CD4-positive, alpha-beta T cell (primary cell): ENCODE data around the gene MMP23B. TPM values are rescaled to one million over a fixed set of nuclear protein-coding genes. Genes with fewer than 3 reads are reported as not detected.

Source experiments
- ATAC-seq: fragments of 200-7000 bp; cut with Tn5 transposase; one replicate; pipeline ENCODE4 v1.10.0; 2022; ENCODE audit warnings: mild to moderate bottlenecking; ENCODE audit not compliant: poor library complexity
- CTCF ChIA-PET: fragments of 350-600 bp; sonication (Branson Sonifier 250); formaldehyde crosslinking; loops from one replicate; lab custom pipeline; 2021; ENCODE audit warnings: antibody characterized with exemption, inconsistent platforms; lab: Charles Lee
- POLR2A ChIA-PET: fragments of 350-600 bp; sonication (Branson Sonifier 250); formaldehyde crosslinking; loops from one replicate; lab custom pipeline; 2021; ENCODE audit warnings: antibody characterized with exemption, inconsistent platforms; lab: Charles Lee
- DNase-seq, 14 experiments: peaks; one replicate each; pipeline ENCODE4 v3.0.0-alpha.2; 2013 to 2020; ENCODE audit warnings: mixed read lengths in 2 of 14
- H3K27ac ChIP-seq, 2 donors: one replicate each; pipeline versions ENCODE4 v1.5.1 to v1.7.0; 2013; ENCODE audit warnings: low read length in 2 of 2, low read depth in 1 of 2, mild to moderate bottlenecking in 1 of 2
- H3K27me3 ChIP-seq, 2 experiments: 1 replicate in 1 of 2; 2 replicates in 1 of 2; pipeline versions ENCODE4 v1.6.1 to v1.7.0; 2013; ENCODE audit warnings: low read length in 2 of 2, control low read depth in 1 of 2, mild to moderate bottlenecking in 1 of 2, moderate library complexity in 1 of 2; ENCODE audit not compliant: insufficient read depth in 2 of 2, control insufficient read depth in 1 of 2
- H3K36me3 ChIP-seq: one replicate; pipeline ENCODE4 v1.6.1; 2013; ENCODE audit warnings: low read length, control low read depth; ENCODE audit not compliant: insufficient read depth
- H3K4me1 ChIP-seq: one replicate; pipeline ENCODE4 v1.6.1; 2013; ENCODE audit warnings: low read length, control low read depth; ENCODE audit not compliant: insufficient read depth
- H3K4me3 ChIP-seq: one replicate; pipeline ENCODE4 v1.5.1; 2013; ENCODE audit warnings: mild to moderate bottlenecking, low read length, moderate library complexity
- H3K9me3 ChIP-seq, 2 experiments: 1 replicate in 1 of 2; 2 replicates in 1 of 2; pipeline versions ENCODE4 v1.6.1 to v1.7.0; 2013; ENCODE audit warnings: low read length in 2 of 2, mild to moderate bottlenecking in 2 of 2, control low read depth in 1 of 2, moderate library complexity in 1 of 2; ENCODE audit not compliant: control insufficient read depth in 1 of 2, insufficient read depth in 1 of 2
- H3K27ac Mint-ChIP-seq: one replicate; pipeline ENCODE4 v1.8.0; 2020; ENCODE audit warnings: mixed read lengths
- H3K27me3 Mint-ChIP-seq: one replicate; pipeline ENCODE4 v1.8.0; 2021; ENCODE audit warnings: mixed read lengths
- H3K36me3 Mint-ChIP-seq: one replicate; pipeline ENCODE4 v1.8.0; 2021; ENCODE audit warnings: low read depth, mixed read lengths
- H3K4me1 Mint-ChIP-seq: one replicate; pipeline ENCODE4 v1.8.0; 2021; ENCODE audit warnings: low read depth, mixed read lengths
- H3K4me3 Mint-ChIP-seq: one replicate; pipeline ENCODE4 v1.8.0; 2020; ENCODE audit warnings: mild to moderate bottlenecking, mixed read lengths
- H3K9me3 Mint-ChIP-seq: one replicate; pipeline ENCODE4 v1.8.0; 2020; ENCODE audit warnings: mixed read lengths
- CTCF ChIP-seq: fragments of 200-600 bp; IDR thresholded peaks from one replicate; pipeline ENCODE4 v1.8.0; 2022; ENCODE audit warnings: antibody characterized with exemption, mild to moderate bottlenecking
- intact Hi-C, 2 experiments: fragments of 100-400 bp; cut with DNase I in 1 of 2; cut with micrococcal nuclease in 1 of 2; formaldehyde crosslinking; loops; one replicate each; pipeline versions ENCODE4 v1.15.1 to v1.9.0; 2023 to 2025; cut with DNase I, micrococcal nuclease
- total RNA-seq, 174 experiments: library from RNA in 2 of 174; stranded (reverse) in 2 of 174; gene quantifications; one replicate each; pipeline ENCODE4 v1.2.3 and lab custom pipeline; 2021 to 2026

The MMP23B gene
- total RNA-seq, 2 experiments from 2014 or later: 3.0 to 3.7 TPM

- H3K27me3 ChIP-seq: no peaks in the 10 kb centered on the region
- TF ChIP-seq CTCF: no peak
- no peaks in the 10 kb centered on the region for H3K27me3 Mint-ChIP-seq
- intact Hi-C loops: no loop called here
- ChIA-PET POLR2A (no interaction called here), CTCF (no interaction called here)
- DNase-seq: no peak
- H3K27ac Mint-ChIP-seq: no peak overlapping the region
- H3K4me1 Mint-ChIP-seq: peaks cover 23% of the 10 kb centered on the region
- H3K4me1 ChIP-seq: peaks cover 36% of the 10 kb centered on the region
- no peak overlapping the region for H3K27ac ChIP-seq
- H3K36me3 Mint-ChIP-seq: peaks cover 22% of the 10 kb centered on the region
- no peak for ATAC-seq
- H3K36me3 ChIP-seq: peaks cover 9% of the 10 kb centered on the region
- no peaks in the 10 kb centered on the region for H3K9me3 Mint-ChIP-seq
- H3K4me3 ChIP-seq: no peak overlapping the region
- no peak overlapping the region for H3K4me3 Mint-ChIP-seq
- H3K9me3 ChIP-seq: no peaks in the 10 kb centered on the region
These were observed 48.9 kb downstream of the MMP23B start for GRCh38 chr1:1680912-1681273.

DNA sequence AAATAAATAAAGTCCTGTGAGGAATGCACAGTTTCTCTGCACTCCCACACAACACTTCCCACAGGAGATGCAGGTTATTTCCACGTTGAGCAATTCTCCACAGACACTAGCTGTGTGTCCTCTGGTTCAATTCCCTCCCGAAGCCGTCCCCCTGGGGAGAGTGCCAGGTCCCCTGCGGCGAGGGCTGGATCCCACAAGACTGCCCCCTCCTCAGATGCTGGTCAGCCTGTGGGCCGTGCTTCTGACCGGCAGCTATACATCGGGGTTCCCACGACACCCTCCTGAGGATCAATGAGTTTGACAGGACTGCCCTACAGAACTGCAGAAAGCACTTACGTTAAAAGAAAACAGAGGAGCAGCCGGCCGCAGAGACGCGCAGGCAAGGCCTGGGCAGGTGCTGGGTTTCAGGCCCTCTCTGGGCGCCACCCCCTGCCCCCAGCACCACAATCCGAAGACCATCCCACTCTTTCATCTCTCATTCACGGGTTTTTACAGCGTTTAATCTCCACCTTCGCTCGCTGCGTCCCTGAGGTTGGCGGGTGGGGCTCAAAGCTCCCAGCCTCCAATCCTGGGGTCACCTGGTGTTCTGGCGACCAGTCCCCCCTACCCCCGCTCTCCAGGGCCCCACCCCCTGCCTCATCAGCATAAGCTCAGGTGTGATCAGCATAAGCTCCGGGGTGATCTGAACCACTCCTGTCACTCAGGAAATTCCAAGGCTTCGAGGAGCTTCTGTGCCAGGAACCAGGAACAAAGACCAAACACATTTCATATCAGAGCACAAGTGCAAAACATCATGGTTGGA is 51.3 kb downstream of the MMP23B start:
- ATAC-seq (no peak), DNase-seq (no peak)
- no peaks in the 10 kb centered on the region for H3K9me3 ChIP-seq
- no peak overlapping the region for H3K27ac ChIP-seq
- peaks cover 18% of the 10 kb centered on the region for H3K36me3 Mint-ChIP-seq
- no peaks in the 10 kb centered on the region for H3K27me3 ChIP-seq
- H3K4me1 ChIP-seq: peaks cover 28% of the 10 kb centered on the region
- H3K4me3 Mint-ChIP-seq: peak overlapping the region; percentile 30
- peaks cover 18% of the 10 kb centered on the region for H3K4me1 Mint-ChIP-seq
- H3K27me3 Mint-ChIP-seq: no peaks in the 10 kb centered on the region
- H3K4me3 ChIP-seq: no peak overlapping the region
- H3K36me3 ChIP-seq: peaks cover 13% of the 10 kb centered on the region
- intact Hi-C loops: no loop called here
- TF ChIP-seq CTCF: no peak
- no peak overlapping the region for H3K27ac Mint-ChIP-seq
- ChIA-PET POLR2A (no interaction called here), CTCF (no interaction called here)
- H3K9me3 Mint-ChIP-seq: no peaks in the 10 kb centered on the region

Other genes starting within 250 kb of the MMP23B start
- gene CCNL2, start 232.8 kb upstream of the MMP23B start, total RNA-seq: 100 to 1,000 TPM; 274 to 281 TPM
- 100 to 1,000 TPM in 1 of 2 experiments, 10 to 100 TPM in 1; 99.9 to 103 TPM for gene MRPL20, start 224.9 kb upstream of the MMP23B start, total RNA-seq
- not detected for gene ANKRD65, start 210.9 kb upstream of the MMP23B start, total RNA-seq
- gene VWA1, start 196.5 kb upstream of the MMP23B start, total RNA-seq: not detected
- under 1 TPM; 0.28 to 0.74 TPM for gene ATAD3C, start 182.5 kb upstream of the MMP23B start, total RNA-seq
- gene ATAD3B, start 160.4 kb upstream of the MMP23B start, total RNA-seq: 10 to 100 TPM; 44.3 to 49.1 TPM
- 10 to 100 TPM; 17.0 to 19.5 TPM for gene ATAD3A, start 120.0 kb upstream of the MMP23B start, total RNA-seq
- gene TMEM240, start 91.5 kb upstream of the MMP23B start, total RNA-seq: 1 to 10 TPM in 1 of 2 experiments, under 1 TPM in 1; 0.75 to 1.5 TPM
- 100 to 1,000 TPM in 1 of 2 experiments, 10 to 100 TPM in 1; 95.4 to 101 TPM for gene SSU72, start 57.3 kb upstream of the MMP23B start, total RNA-seq
- 1 to 10 TPM; 1.0 to 1.3 TPM for gene FNDC10, start 32.0 kb upstream of the MMP23B start, total RNA-seq
- gene MIB2, start 16.7 kb upstream of the MMP23B start, total RNA-seq: 10 to 100 TPM; 58.3 to 59.4 TPM
- 10 to 100 TPM; 49.8 to 52.0 TPM for gene CDK11B, start 26.8 kb downstream of the MMP23B start, total RNA-seq
- gene SLC35E2B, start 60.6 kb downstream of the MMP23B start, total RNA-seq: 10 to 100 TPM; 43.9 to 45.3 TPM
- gene CDK11A, start 92.2 kb downstream of the MMP23B start, total RNA-seq: 100 to 1,000 TPM; 206 to 217 TPM
- gene NADK, start 146.3 kb downstream of the MMP23B start, total RNA-seq: 10 to 100 TPM; 19.9 to 25.1 TPM